HEK293 (cell line): Measurements from ENCODE around the gene ALG1.

Source experiments
- HOXC10 ChIP-seq: sonication (generic); formaldehyde crosslinking; IDR thresholded peaks from 2 replicates; pipeline ENCODE4 v1.8.1; 2023; ENCODE audit warnings: mild to moderate bottlenecking, missing genetic modification reagents
- MEIS1 ChIP-seq: sonication (generic); formaldehyde crosslinking; IDR thresholded peaks from 2 replicates; pipeline ENCODE4 v1.8.1; 2022; ENCODE audit warnings: missing genetic modification reagents, mild to moderate bottlenecking, borderline replicate concordance
- REPIN1 ChIP-seq: fragments of 450-650 bp; formaldehyde crosslinking; IDR thresholded peaks from 2 replicates; pipeline ENCODE4 v1.5.1; 2017; ENCODE audit warnings: missing biosample characterization, missing genetic modification characterization, low read depth
- SALL2 ChIP-seq: fragments of 450-650 bp; formaldehyde crosslinking; IDR thresholded peaks from 2 replicates; pipeline ENCODE4 v1.5.0; 2017; ENCODE audit warnings: missing biosample characterization, mild to moderate bottlenecking, missing genetic modification characterization, borderline replicate concordance
- TCF7L2 ChIP-seq: IDR thresholded peaks from 2 replicates; pipeline ENCODE4 v1.6.1; 2011; ENCODE audit warnings: low read depth, mild to moderate bottlenecking, inconsistent platforms, low read length, moderate library complexity, borderline replicate concordance
- ZBTB21 ChIP-seq: fragments of 450-650 bp; formaldehyde crosslinking; IDR thresholded peaks from 2 replicates; pipeline ENCODE4 v1.5.1; 2017; ENCODE audit warnings: missing biosample characterization, missing genetic modification characterization
- ZNF138 ChIP-seq: fragments of 450-650 bp; formaldehyde crosslinking; IDR thresholded peaks from 2 replicates; pipeline ENCODE4 v1.5.1; 2016; ENCODE audit warnings: missing biosample characterization, missing genetic modification characterization, borderline replicate concordance
- ZNF24 ChIP-seq: fragments of 450-650 bp; formaldehyde crosslinking; IDR thresholded peaks from 2 replicates; pipeline ENCODE4 v1.5.1; 2016; ENCODE audit warnings: missing biosample characterization, missing genetic modification characterization
- ZNF274 ChIP-seq, 2 experiments: fragments of 200-500 bp in 1 of 2; fragments of 450-650 bp in 1 of 2; sonication (Bioruptor generic) in 1 of 2; formaldehyde crosslinking in 1 of 2; IDR thresholded peaks; 2 replicates each; pipeline versions ENCODE4 v1.5.1 to v1.6.1; 2014 to 2016; ENCODE audit warnings: borderline replicate concordance in 1 of 2, inconsistent platforms in 1 of 2, low read length in 1 of 2, missing biosample characterization in 1 of 2, missing genetic modification characterization in 1 of 2
- ZNF561 ChIP-seq: fragments of 450-650 bp; IDR thresholded peaks from 2 replicates; pipeline ENCODE4 v1.5.1; 2018; ENCODE audit warnings: missing biosample characterization, missing genetic modification characterization, borderline replicate concordance
- ZNF747 ChIP-seq: fragments of 450-650 bp; formaldehyde crosslinking; IDR thresholded peaks from 2 replicates; pipeline ENCODE4 v1.5.1; 2016; ENCODE audit warnings: missing biosample characterization, missing genetic modification characterization
- TF ChIP-seq, protein P1 (sequence below): fragments of 450-650 bp; formaldehyde crosslinking; IDR thresholded peaks from 2 replicates; pipeline ENCODE4 v1.5.1; 2016; ENCODE audit warnings: missing biosample characterization, missing genetic modification characterization
- TF ChIP-seq, protein P2 (sequence below): fragments of 450-650 bp; formaldehyde crosslinking; IDR thresholded peaks from 2 replicates; pipeline ENCODE4 v1.5.1; 2016; ENCODE audit warnings: missing biosample characterization, missing genetic modification characterization
- TF ChIP-seq, protein P3 (sequence below): fragments of 450-650 bp; formaldehyde crosslinking; IDR thresholded peaks from 2 replicates; pipeline ENCODE4 v1.5.1; 2016; ENCODE audit warnings: missing biosample characterization, missing genetic modification characterization

DNA sequence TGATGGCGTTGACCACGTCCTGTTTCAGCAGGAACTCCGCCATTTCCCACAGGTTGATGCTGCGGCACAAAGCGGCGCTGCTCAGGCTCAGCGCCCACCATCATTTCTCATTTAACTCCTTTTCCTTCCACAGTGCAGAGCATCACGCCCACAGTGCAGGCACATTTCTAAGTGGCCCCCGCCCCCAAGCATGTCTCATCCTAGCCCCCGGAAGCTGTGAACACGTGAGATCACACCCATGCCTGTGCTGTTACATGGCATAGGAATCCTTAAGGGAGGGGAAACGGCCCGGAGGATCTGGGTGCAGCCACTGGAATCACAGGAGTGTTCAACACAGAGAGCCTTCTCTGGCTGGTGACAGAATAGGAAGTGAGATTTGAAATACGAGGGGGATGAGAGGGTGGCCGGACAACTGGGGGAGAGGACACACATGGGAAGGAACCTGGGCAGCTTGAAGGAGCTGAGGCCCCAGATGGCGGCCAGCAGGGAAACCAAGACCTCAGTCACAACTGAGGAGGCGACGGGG, 42.6 kb upstream of the ALG1 start:
- TF ChIP-seq HOXC10 = no peak
- TF ChIP-seq, protein P1, sequence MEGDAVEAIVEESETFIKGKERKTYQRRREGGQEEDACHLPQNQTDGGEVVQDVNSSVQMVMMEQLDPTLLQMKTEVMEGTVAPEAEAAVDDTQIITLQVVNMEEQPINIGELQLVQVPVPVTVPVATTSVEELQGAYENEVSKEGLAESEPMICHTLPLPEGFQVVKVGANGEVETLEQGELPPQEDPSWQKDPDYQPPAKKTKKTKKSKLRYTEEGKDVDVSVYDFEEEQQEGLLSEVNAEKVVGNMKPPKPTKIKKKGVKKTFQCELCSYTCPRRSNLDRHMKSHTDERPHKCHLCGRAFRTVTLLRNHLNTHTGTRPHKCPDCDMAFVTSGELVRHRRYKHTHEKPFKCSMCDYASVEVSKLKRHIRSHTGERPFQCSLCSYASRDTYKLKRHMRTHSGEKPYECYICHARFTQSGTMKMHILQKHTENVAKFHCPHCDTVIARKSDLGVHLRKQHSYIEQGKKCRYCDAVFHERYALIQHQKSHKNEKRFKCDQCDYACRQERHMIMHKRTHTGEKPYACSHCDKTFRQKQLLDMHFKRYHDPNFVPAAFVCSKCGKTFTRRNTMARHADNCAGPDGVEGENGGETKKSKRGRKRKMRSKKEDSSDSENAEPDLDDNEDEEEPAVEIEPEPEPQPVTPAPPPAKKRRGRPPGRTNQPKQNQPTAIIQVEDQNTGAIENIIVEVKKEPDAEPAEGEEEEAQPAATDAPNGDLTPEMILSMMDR (tag by site-specific recombination) = no peak
- no peak for TF ChIP-seq ZNF561
- TF ChIP-seq ZBTB21 = no peak
- TF ChIP-seq SALL2 (tag by site-specific recombination) = no peak
- no peak for TF ChIP-seq ZNF138
- no peak for TF ChIP-seq REPIN1 (tag by site-specific recombination)
- no peak for TF ChIP-seq ZNF747 (tag by site-specific recombination)
- TF ChIP-seq, protein P2, sequence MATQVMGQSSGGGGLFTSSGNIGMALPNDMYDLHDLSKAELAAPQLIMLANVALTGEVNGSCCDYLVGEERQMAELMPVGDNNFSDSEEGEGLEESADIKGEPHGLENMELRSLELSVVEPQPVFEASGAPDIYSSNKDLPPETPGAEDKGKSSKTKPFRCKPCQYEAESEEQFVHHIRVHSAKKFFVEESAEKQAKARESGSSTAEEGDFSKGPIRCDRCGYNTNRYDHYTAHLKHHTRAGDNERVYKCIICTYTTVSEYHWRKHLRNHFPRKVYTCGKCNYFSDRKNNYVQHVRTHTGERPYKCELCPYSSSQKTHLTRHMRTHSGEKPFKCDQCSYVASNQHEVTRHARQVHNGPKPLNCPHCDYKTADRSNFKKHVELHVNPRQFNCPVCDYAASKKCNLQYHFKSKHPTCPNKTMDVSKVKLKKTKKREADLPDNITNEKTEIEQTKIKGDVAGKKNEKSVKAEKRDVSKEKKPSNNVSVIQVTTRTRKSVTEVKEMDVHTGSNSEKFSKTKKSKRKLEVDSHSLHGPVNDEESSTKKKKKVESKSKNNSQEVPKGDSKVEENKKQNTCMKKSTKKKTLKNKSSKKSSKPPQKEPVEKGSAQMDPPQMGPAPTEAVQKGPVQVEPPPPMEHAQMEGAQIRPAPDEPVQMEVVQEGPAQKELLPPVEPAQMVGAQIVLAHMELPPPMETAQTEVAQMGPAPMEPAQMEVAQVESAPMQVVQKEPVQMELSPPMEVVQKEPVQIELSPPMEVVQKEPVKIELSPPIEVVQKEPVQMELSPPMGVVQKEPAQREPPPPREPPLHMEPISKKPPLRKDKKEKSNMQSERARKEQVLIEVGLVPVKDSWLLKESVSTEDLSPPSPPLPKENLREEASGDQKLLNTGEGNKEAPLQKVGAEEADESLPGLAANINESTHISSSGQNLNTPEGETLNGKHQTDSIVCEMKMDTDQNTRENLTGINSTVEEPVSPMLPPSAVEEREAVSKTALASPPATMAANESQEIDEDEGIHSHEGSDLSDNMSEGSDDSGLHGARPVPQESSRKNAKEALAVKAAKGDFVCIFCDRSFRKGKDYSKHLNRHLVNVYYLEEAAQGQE (tag by site-specific recombination) = no peak
- TF ChIP-seq, protein P3, sequence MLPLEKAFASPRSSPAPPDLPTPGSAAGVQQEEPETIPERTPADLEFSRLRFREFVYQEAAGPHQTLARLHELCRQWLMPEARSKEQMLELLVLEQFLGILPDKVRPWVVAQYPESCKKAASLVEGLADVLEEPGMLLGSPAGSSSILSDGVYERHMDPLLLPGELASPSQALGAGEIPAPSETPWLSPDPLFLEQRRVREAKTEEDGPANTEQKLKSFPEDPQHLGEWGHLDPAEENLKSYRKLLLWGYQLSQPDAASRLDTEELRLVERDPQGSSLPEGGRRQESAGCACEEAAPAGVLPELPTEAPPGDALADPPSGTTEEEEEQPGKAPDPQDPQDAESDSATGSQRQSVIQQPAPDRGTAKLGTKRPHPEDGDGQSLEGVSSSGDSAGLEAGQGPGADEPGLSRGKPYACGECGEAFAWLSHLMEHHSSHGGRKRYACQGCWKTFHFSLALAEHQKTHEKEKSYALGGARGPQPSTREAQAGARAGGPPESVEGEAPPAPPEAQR (tag by site-specific recombination) = no peak
- TF ChIP-seq ZNF274 (IDR thresholded peaks at IDR 0.05; ENCODE audit: low read length) = no peak
- no peak for TF ChIP-seq ZNF274 (tag by site-specific recombination; IDR thresholded peaks at IDR 0.05; ENCODE audit: borderline replicate concordance)
- TF ChIP-seq TCF7L2 = no peak
- TF ChIP-seq ZNF24 (tag by site-specific recombination) = no peak
- TF ChIP-seq MEIS1 (CRISPR knock-in tag) = no peak
